ENCODE measurements around the gene EXOC5. TPM values are rescaled to one million over a fixed set of nuclear protein-coding genes. Genes with fewer than 3 reads are reported as not detected.

Gene EXOC5
- 31.6 to 48.2 TPM (median 32.0 TPM) in 3 replicates for polyA plus RNA-seq
- 144 TPM for polyA plus RNA-seq (2011; ENCODE audit: low read depth)
- 29.1 and 52.2 TPM in 2 replicates for polyA plus RNA-seq (2011; cell fraction: cytosol; rRNA removed)
- polyA plus RNA-seq (2011; cell fraction: nucleus; rRNA removed) = 17.8 and 25.4 TPM in 2 replicates
- 28.1 and 38.6 TPM in 2 replicates for polyA plus RNA-seq (2012; ENCODE audit: low replicate concordance)
- 8.7 to 44.5 TPM (median 18.4 TPM) in 3 replicates for polyA minus RNA-seq
- 38.4 TPM for polyA minus RNA-seq (2011; cell fraction: cytosol; rRNA and poly(A)+ RNA removed)
- polyA minus RNA-seq (2011; cell fraction: nucleus; rRNA and poly(A)+ RNA removed) = 16.2 and 32.8 TPM in 2 replicates

DNA sequence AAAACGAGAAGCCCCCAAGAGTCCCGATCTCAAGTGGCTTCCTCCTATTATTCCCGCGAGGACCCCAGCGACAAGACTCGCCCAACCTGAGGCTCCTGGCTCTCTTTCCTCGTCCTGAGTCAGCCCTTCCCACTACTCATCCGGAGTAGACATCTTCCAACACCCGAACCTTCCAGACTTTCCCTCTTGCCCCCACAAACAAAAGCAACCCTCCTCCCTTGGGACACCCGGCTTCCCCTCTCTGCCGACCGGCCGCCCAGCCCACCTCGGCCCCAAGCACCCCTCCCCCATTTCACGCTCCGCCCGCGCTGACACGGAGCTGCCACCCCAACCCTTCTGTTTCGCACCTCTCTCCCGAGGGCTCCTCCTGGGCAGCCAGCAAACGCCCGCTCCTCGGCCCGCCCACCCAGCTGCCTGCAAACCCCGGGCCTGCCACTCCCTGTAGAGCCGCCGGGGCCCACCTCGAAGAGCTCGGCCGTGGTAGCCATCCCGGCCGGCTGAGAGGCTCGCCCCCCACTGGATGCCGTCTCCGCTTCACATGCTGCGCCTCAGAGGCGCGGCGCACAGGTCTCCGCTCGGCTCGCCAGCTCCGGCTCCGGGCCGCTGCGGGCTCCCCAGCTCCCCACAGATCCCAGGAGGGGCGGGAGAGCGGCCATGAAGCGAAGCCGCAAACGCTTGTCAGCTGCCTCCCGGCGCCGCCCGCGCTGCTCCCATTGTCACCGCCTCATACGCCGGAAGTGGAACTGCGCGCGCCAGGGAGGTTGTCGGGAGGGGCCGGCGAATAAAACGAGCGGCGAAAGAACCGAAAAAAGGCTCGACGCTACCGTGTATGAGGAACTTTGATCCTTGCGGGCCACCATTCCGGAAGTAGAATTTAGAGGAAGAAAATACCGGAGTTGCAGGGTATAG, at the start of gene EXOC5, which contains the start of gene AP5M1:
TSS of gene EXOC5 (minus strand) at position 745 of the 909 bp plus-strand sequence. CDS start at position 488, 257 bp downstream.
TSS of gene AP5M1 (plus strand) at position 811 of the 909 bp plus-strand sequence. CDS start 344 bp downstream, outside the sequence.
- peaks cover 18% of the 10 kb centered on the region for H3K4me1 ChIP-seq (ENCODE audit: control insufficient read depth, extremely low read depth, insufficient read depth, low read length)
- H3K36me3 ChIP-seq (ENCODE audit: control insufficient read depth in 2 of 2, extremely low read depth in 1 of 2, insufficient read depth in 2 of 2, low read length in 2 of 2) = no peaks in the 10 kb centered on the region
- FAIRE-seq = peak; percentile 64
- H3K9me3 ChIP-seq (ENCODE audit: control insufficient read depth, low read depth, low read length) = no peaks in the 10 kb centered on the region
- H4K20me1 ChIP-seq (ENCODE audit: control insufficient read depth, extremely low read depth, insufficient read depth, low read length) = no peaks in the 10 kb centered on the region
- peak within 1 kb of the TSS; percentile 77 to 100 (median 98) for H3K4me3 ChIP-seq (ENCODE audit: control insufficient read depth in 2 of 3, extremely low read depth in 1 of 3, insufficient read depth in 2 of 3, low read depth in 1 of 3, low read length in 3 of 3)
- H2AFZ ChIP-seq (ENCODE audit: control insufficient read depth, low read length) = peak within 1 kb of the TSS; percentile 98
- H3K4me2 ChIP-seq (ENCODE audit: control insufficient read depth, extremely low read depth, insufficient read depth, low read depth, low read length) = peak within 1 kb of the TSS; percentile 94
- no peaks in the 10 kb centered on the region for H3K27me3 ChIP-seq (ENCODE audit: control insufficient read depth, extremely low read depth, insufficient read depth, low read length)
- H3K79me2 ChIP-seq (ENCODE audit: control insufficient read depth, insufficient read depth, low read length) = peaks cover 90% of the 10 kb centered on the region
- TF ChIP-seq CTCF (optimal IDR thresholded peaks at IDR 0.05 in 1 of 3, IDR thresholded peaks at IDR 0.05 in 1 of 3, conservative IDR thresholded peaks at IDR 0.05 in 1 of 3; ENCODE audit: extremely low read depth in 1 of 3, insufficient read depth in 2 of 3, low read length in 3 of 3) (no peak), EZH2 (IDR thresholded peaks at IDR 0.05; ENCODE audit: low read length) (no peak)
- H3K9me1 ChIP-seq (ENCODE audit: control insufficient read depth, extremely low read depth, insufficient read depth, low read length) = no peaks in the 10 kb centered on the region
- H3K9ac ChIP-seq (ENCODE audit: control insufficient read depth, extremely low read depth, insufficient read depth, low read length) = peak within 1 kb of the TSS; percentile 98
- peak within 1 kb of the TSS; percentile 98 for H3K27ac ChIP-seq (ENCODE audit: control insufficient read depth, insufficient read depth, low read length)
- dilution Hi-C loops (cut with MboI; ENCODE audit: extremely low pct_ligation_motif_present, low sequenced_read_pairs) = no loop called here
- DNase-seq (ENCODE audit: low read depth, low spot score) = peak; percentile 38

GRCh38 chr14:57317248-57317833, 48.6 kb upstream of the EXOC5 start:
- no peak overlapping the region for H2AFZ ChIP-seq (ENCODE audit: control insufficient read depth, low read length)
- no peaks in the 10 kb centered on the region for H3K9me1 ChIP-seq (ENCODE audit: control insufficient read depth, extremely low read depth, insufficient read depth, low read length)
- H3K4me1 ChIP-seq (ENCODE audit: control insufficient read depth, extremely low read depth, insufficient read depth, low read length) = no peaks in the 10 kb centered on the region
- no peaks in the 10 kb centered on the region for H4K20me1 ChIP-seq (ENCODE audit: control insufficient read depth, extremely low read depth, insufficient read depth, low read length)
- no peaks in the 10 kb centered on the region for H3K79me2 ChIP-seq (ENCODE audit: control insufficient read depth, insufficient read depth, low read length)
- dilution Hi-C loops (cut with MboI; ENCODE audit: extremely low pct_ligation_motif_present, low sequenced_read_pairs) = no loop called here
- H3K27me3 ChIP-seq (ENCODE audit: control insufficient read depth, extremely low read depth, insufficient read depth, low read length) = peaks cover 3% of the 10 kb centered on the region
- no peak for TF ChIP-seq EZH2 (IDR thresholded peaks at IDR 0.05; ENCODE audit: low read length)
- TF ChIP-seq CTCF (optimal IDR thresholded peaks at IDR 0.05 in 1 of 3, IDR thresholded peaks at IDR 0.05 in 1 of 3, conservative IDR thresholded peaks at IDR 0.05 in 1 of 3; ENCODE audit: extremely low read depth in 1 of 3, insufficient read depth in 2 of 3, low read length in 3 of 3) = peak; percentile 71 to 79 (median 71)
- FAIRE-seq = peak; percentile 62
- H3K27ac ChIP-seq (ENCODE audit: control insufficient read depth, insufficient read depth, low read length) = no peak overlapping the region
- peak; percentile 21 for DNase-seq (ENCODE audit: low read depth, low spot score)
- H3K36me3 ChIP-seq (ENCODE audit: control insufficient read depth in 2 of 2, extremely low read depth in 1 of 2, insufficient read depth in 2 of 2, low read length in 2 of 2) = no peaks in the 10 kb centered on the region
- no peak overlapping the region for H3K4me2 ChIP-seq (ENCODE audit: control insufficient read depth, extremely low read depth, insufficient read depth, low read depth, low read length)
- no peaks in the 10 kb centered on the region for H3K9me3 ChIP-seq (ENCODE audit: control insufficient read depth, low read depth, low read length)
- H3K9ac ChIP-seq (ENCODE audit: control insufficient read depth, extremely low read depth, insufficient read depth, low read length) = no peak overlapping the region
- no peak overlapping the region for H3K4me3 ChIP-seq (ENCODE audit: control insufficient read depth in 2 of 3, extremely low read depth in 1 of 3, insufficient read depth in 2 of 3, low read depth in 1 of 3, low read length in 3 of 3)

Data from keratinocyte (primary cell).